Hepatocyte (in vitro differentiated cells): ENCODE results near the gene TNIP3. TPM values are rescaled to one million over a fixed set of nuclear protein-coding genes. Genes with fewer than 3 reads are reported as not detected.
"Not testable (repeated sequence)": the region's sequence is repeated elsewhere in the genome, so short reads cannot be mapped to it uniquely, and the experiment has no call there.

ENCODE experiments used
- DNase-seq: peaks from one replicate; pipeline ENCODE4 v3.0.0-alpha.2; 2016; ENCODE audit warnings: low spot score
- H2AFZ ChIP-seq: fragments of 200-600 bp; sonication (generic); 2 replicates; pipeline ENCODE4 v1.6.0; 2016; ENCODE audit warnings: antibody characterized with exemption, mild to moderate bottlenecking
- H3K27ac ChIP-seq: fragments of 200-600 bp; sonication (generic); 2 replicates; pipeline ENCODE4 v1.5.1; 2016; ENCODE audit warnings: mild to moderate bottlenecking
- H3K27me3 ChIP-seq: fragments of 200-600 bp; sonication (generic); 2 replicates; pipeline ENCODE4 v1.6.1; 2016
- H3K36me3 ChIP-seq: fragments of 200-600 bp; sonication (generic); replicated peaks from 2 replicates; pipeline ENCODE4 v1.5.1; 2016; ENCODE audit warnings: low read depth; ENCODE audit not compliant: insufficient read depth
- H3K4me1 ChIP-seq: fragments of 200-600 bp; sonication (generic); 2 replicates; pipeline ENCODE4 v1.5.1; 2016; ENCODE audit warnings: mild to moderate bottlenecking, moderate library complexity; ENCODE audit not compliant: insufficient read depth
- H3K4me2 ChIP-seq: fragments of 200-600 bp; sonication (generic); 2 replicates; pipeline ENCODE4 v1.6.0; 2016
- H3K4me3 ChIP-seq: fragments of 200-600 bp; sonication (generic); 2 replicates; pipeline ENCODE4 v1.5.1; 2016; ENCODE audit warnings: mild to moderate bottlenecking
- H3K79me2 ChIP-seq: fragments of 200-600 bp; sonication (generic); 2 replicates; pipeline ENCODE4 v1.6.0; 2017; ENCODE audit warnings: mild to moderate bottlenecking
- H3K9me2 ChIP-seq: fragments of 200-600 bp; sonication (generic); replicated peaks from 2 replicates; pipeline ENCODE4 v1.6.0; 2017; ENCODE audit warnings: mild to moderate bottlenecking; ENCODE audit not compliant: insufficient read depth
- H3K9me3 ChIP-seq: fragments of 200-600 bp; sonication (generic); 2 replicates; pipeline ENCODE4 v1.5.1; 2016; ENCODE audit warnings: low read depth, mild to moderate bottlenecking
- H4K20me1 ChIP-seq: fragments of 200-600 bp; sonication (generic); 2 replicates; pipeline ENCODE4 v1.6.0; 2016; ENCODE audit warnings: mild to moderate bottlenecking; ENCODE audit not compliant: insufficient read depth, poor library complexity, severe bottlenecking
- EZH2 ChIP-seq: fragments of 200-600 bp; sonication (generic); IDR thresholded peaks from 2 replicates; pipeline ENCODE4 v1.6.1; 2016; ENCODE audit warnings: antibody characterized with exemption, mild to moderate bottlenecking, borderline replicate concordance
- EZH2phosphoT487 ChIP-seq: fragments of 200-600 bp; sonication (generic); IDR thresholded peaks from one replicate; pipeline ENCODE4 v1.6.1; 2018; ENCODE audit warnings: antibody characterized with exemption, mild to moderate bottlenecking, low read depth, moderate library complexity; ENCODE audit not compliant: unreplicated experiment, severe bottlenecking
- WGBS: methylation state at CpG from one replicate; pipeline ENCODE4 v1.1.6; 2016; ENCODE audit warnings: low lambda C conversion rate; ENCODE audit errors: missing lambda C conversion rate; 5-methylcytosine and 5-hydroxymethylcytosine counted together
- polyA plus RNA-seq: library from polyadenylated mRNA; unstranded; fragments of >200 nt; fragmentation: Nextera tagmentation; extraction: Ambion mirVana; gene quantifications from 2 replicates; pipeline ENCODE4 v1.2.1, GENCODE V29; 2016
- total RNA-seq: library from RNA; depleted of rRNA; stranded (reverse); fragments of >200 nt; gene quantifications from 2 replicates; pipeline ENCODE4 v1.2.3, GENCODE V29; 2014
- TF ChIP-seq, protein P1 (sequence below): fragments of 200-600 bp; sonication (generic); IDR thresholded peaks from 2 replicates; pipeline ENCODE4 v1.5.1; 2016; ENCODE audit warnings: antibody characterized with exemption, mild to moderate bottlenecking; ENCODE audit not compliant: poor library complexity

TNIP3 gene
- total and polyA plus RNA-seq, 2 experiments from 2014 or later, result 0.53 to 0.63 TPM

DNA sequence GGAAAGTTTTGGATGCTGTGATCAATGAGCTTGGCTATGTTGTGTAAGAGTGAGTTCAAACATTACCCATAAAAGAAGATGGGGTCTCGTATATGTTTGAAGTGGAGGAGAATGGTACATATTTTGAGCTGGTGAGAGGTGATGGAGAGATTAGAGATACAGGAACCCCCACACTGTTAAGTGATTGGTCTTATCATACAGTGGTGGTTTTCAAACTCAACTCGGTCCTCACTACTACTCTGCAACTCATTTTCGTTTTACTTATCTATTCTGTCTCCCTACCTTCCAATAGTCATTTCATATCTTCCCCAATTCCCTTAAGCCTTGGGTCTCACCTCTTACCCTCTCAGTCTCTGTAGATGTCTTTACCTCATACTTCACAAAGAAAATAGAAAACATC lies 16.4 kb upstream of the TNIP3 start:
- no peak for TF ChIP-seq EZH2
- TF ChIP-seq, protein P1, sequence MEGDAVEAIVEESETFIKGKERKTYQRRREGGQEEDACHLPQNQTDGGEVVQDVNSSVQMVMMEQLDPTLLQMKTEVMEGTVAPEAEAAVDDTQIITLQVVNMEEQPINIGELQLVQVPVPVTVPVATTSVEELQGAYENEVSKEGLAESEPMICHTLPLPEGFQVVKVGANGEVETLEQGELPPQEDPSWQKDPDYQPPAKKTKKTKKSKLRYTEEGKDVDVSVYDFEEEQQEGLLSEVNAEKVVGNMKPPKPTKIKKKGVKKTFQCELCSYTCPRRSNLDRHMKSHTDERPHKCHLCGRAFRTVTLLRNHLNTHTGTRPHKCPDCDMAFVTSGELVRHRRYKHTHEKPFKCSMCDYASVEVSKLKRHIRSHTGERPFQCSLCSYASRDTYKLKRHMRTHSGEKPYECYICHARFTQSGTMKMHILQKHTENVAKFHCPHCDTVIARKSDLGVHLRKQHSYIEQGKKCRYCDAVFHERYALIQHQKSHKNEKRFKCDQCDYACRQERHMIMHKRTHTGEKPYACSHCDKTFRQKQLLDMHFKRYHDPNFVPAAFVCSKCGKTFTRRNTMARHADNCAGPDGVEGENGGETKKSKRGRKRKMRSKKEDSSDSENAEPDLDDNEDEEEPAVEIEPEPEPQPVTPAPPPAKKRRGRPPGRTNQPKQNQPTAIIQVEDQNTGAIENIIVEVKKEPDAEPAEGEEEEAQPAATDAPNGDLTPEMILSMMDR, result no peak
- Histone ChIP-seq H4K20me1 (no peaks in the 10 kb centered on the region), H3K4me3 (no peak overlapping the region), H3K79me2 (no peaks in the 10 kb centered on the region), H3K9me3 (no peaks in the 10 kb centered on the region), H3K9me2 (no peaks in the 10 kb centered on the region), H3K4me1 (no peaks in the 10 kb centered on the region), H2AFZ (no peak overlapping the region), H3K27me3 (no peaks in the 10 kb centered on the region), H3K4me2 (no peak overlapping the region), H3K36me3 (no peaks in the 10 kb centered on the region), H3K27ac (no peak overlapping the region)
- no peak for DNase-seq
- 93% methylated on average over 3 of the region's 3 CpGs for WGBS

DNA sequence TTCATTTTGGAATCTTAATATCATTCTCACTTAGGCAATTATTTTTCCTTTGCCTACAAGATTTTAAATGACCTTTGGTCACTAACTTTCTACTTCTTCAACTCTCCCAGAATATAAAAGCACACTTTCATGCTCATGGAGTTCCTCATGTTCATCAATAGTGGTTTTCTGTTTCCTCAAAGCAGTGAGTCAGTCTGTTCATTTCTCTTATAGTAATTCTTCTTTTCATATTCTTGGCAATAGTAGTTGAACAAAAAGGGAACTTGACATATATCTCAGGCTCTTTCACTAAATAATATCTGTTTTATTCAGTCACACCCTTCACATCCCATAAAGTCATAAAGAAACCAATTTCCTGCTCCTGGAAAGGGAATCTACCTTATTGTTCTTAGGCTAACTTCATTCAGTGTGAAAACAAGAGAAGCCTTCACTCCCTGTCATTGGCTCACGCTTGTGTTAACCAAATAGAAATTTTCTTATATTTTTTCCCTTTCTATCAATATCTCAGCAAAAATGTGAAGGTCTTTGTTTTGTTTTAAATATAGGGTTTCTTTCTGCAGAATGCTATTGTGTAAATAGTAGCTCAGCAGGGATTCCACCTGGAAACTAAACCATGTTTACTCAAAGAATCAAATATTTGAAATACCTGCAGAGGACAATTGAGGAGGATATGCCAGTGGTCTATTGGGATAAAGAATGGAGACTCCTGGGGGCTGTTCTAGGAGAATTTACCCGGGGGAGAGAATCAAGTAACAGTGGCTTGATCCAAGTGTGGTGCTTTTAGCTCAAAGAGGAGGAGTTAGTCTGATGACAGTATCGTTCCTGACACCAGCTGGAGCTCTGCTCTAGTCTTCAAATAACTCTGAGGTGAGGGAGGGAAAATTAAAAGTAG lies 13.4 kb upstream of the TNIP3 start:
- no peaks in the 10 kb centered on the region for H3K36me3 ChIP-seq
- no peak overlapping the region for H3K4me2 ChIP-seq
- no peak overlapping the region for H3K27ac ChIP-seq
- no peak overlapping the region for H2AFZ ChIP-seq
- no peaks in the 10 kb centered on the region for H3K79me2 ChIP-seq
- no peaks in the 10 kb centered on the region for H3K9me2 ChIP-seq
- 27% methylated on average over 3 of the region's 3 CpGs for whole genome bisulfite sequencing
- no peaks in the 10 kb centered on the region for H4K20me1 ChIP-seq
- no peaks in the 10 kb centered on the region for H3K9me3 ChIP-seq
- no peaks in the 10 kb centered on the region for H3K27me3 ChIP-seq
- DNase-seq, result no peak
- TF ChIP-seq EZH2phosphoT487, result no peak
- TF ChIP-seq, protein P1, result no peak
- no peak for TF ChIP-seq EZH2
- H3K4me1 ChIP-seq, result no peaks in the 10 kb centered on the region
- no peak overlapping the region for H3K4me3 ChIP-seq

DNA sequence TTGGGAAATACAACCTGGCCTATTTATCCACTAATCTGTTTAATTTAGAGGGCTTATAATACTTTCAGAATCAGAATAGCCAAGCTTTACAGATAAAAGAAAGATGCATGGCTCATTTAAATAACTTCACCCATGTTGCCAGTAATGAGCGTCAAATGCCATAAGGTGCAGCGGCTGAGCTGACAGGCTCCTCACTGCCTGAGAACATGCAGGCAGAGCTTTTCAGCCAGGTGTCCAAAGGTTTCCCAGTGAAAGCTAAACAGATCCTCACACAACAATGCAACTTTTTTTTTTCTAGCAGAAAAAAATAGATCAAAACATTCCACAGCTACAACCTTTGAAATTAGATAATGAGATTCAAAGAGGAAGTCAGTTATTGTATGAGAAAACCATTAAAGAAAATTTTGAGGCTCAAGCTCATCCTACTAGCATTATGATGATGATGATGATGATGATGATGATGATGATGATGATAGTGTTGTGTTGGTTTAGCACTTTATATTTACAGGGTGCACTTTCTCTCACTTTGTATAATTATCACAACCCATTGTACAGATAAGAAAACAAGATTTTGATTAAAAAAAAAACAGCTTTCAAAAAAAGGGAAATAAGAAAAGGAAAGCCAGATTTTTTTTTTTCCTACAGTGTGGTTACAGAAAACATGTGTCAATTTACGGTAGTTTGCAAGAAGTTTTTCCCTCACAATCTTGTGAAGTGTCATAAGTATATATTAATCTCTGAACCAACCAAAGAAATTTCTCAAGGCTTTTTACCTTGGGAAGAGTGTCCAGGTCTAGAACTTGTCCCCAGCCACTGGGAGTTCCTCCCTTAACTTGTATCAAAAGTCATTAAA lies 12.2 kb upstream of the TNIP3 start:
- Histone ChIP-seq H4K20me1 (no peaks in the 10 kb centered on the region), H3K4me1 (no peaks in the 10 kb centered on the region), H3K9me2 (no peaks in the 10 kb centered on the region), H3K4me2 (no peak overlapping the region), H3K27me3 (no peaks in the 10 kb centered on the region), H3K4me3 (no peak overlapping the region), H3K9me3 (no peaks in the 10 kb centered on the region), H2AFZ (no peak overlapping the region), H3K36me3 (no peaks in the 10 kb centered on the region), H3K79me2 (no peaks in the 10 kb centered on the region), H3K27ac (no peak overlapping the region)
- TF ChIP-seq EZH2 (no peak), EZH2phosphoT487 (no peak)
- TF ChIP-seq, protein P1, result no peak
- WGBS, result 55% methylated on average over 3 of the region's 3 CpGs
- no peak for DNase-seq

DNA sequence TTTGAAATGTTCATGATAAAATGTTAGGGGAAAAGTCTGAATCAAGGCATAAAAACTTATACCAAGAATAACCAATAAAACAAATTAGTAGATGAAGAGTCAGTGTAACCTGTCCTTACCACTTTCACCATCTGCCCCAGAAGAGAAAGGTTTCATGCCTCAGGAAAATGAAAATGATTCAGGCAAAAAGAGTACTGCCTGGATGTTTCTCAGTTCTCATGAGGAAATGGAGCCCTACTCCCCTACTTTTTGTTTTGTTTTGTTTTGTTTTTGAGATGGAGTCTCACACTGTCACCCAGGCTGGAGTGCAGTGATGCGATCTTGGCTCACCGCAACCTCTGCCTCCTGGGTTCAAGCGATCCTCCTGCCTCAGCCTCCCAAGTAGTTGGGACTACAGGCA lies 7.4 kb upstream of the TNIP3 start:
- not testable (repeated sequence) for H4K20me1 ChIP-seq, H3K79me2 ChIP-seq, H3K4me3 ChIP-seq, DNase-seq, H3K4me2 ChIP-seq, H3K4me1 ChIP-seq, H3K27me3 ChIP-seq, H3K27ac ChIP-seq, H2AFZ ChIP-seq, H3K9me3 ChIP-seq, H3K9me2 ChIP-seq, H3K36me3 ChIP-seq
- WGBS, result 93% methylated on average over 3 of the region's 3 CpGs
